ENCODE data around the gene PRR5. TPM values are rescaled to one million over a fixed set of nuclear protein-coding genes. Genes with fewer than 3 reads are reported as not detected.
A peak's percentile ranks its signal among the peaks of the same experiment; 100 is the strongest.

The PRR5 gene
- total RNA-seq, 1 experiment from 2014 or later: 26.9 TPM

- Histone ChIP-seq H3K9ac (ENCODE audit: low read length) (peak overlapping the region; percentile 94), H3K9me2 (ENCODE audit: insufficient read depth) (no peaks in the 10 kb centered on the region), H2AFZ (ENCODE audit: low read depth, low read length, poor library complexity, severe bottlenecking) (no peak overlapping the region), H3K27me3 (ENCODE audit: insufficient read depth, low read length) (no peaks in the 10 kb centered on the region), H3K79me2 (ENCODE audit: insufficient read depth, low read length) (peaks cover 78% of the 10 kb centered on the region), H3K4me2 (ENCODE audit: low read length) (peak overlapping the region; percentile 93), H3K4me1 (ENCODE audit: control insufficient read depth in 1 of 2, insufficient read depth in 2 of 2, low read length in 2 of 2) (peaks cover 56 to 68% of the 10 kb centered on the region in 2 experiments), H3K9me3 (ENCODE audit: control insufficient read depth in 1 of 2, insufficient read depth in 1 of 2, low read depth in 1 of 2, low read length in 2 of 2) (no peaks in the 10 kb centered on the region), H3K4me3 (replicated peaks in 1 of 2; ENCODE audit: low read depth in 1 of 2, low read length in 2 of 2) (peak overlapping the region; percentile 11 to 97; a peak in 2 of 4 replicates), H3K27ac (ENCODE audit: low read depth, low read length) (peak overlapping the region; percentile 76), H4K20me1 (ENCODE audit: insufficient read depth) (peaks cover 8% of the 10 kb centered on the region; the same call in 1 of the 2 replicates), H3K36me3 (ENCODE audit: control insufficient read depth in 1 of 2, insufficient read depth in 2 of 2, low read length in 2 of 2) (peaks cover 0 to 4% of the 10 kb centered on the region in 2 experiments; a peak in 1 of 4 replicates)
- intact Hi-C loops (cut with micrococcal nuclease): no loop called here
- ATAC-seq (no peak), DNase-seq (ENCODE audit: low read depth, low spot score) (no peak)
- ChIA-PET CTCF (interaction anchor here (2.5 kb wide), 1 partner anchor 70 kb away, joined by 5 read pairs; no protein-coding TSS in a partner anchor), POLR2A (no interaction called here), RAD21 (ENCODE audit: low non-redundant PET in 1 of 2, low total read pairs in 2 of 2, uncharacterized antibody in 2 of 2, unreplicated experiment in 2 of 2) (no interaction called here)
- no TSS peak for BruUV-seq (replicated peaks)
- no peak for TF ChIP-seq ZFX (IDR thresholded peaks at IDR 0.05)
- TF ChIP-seq RAD21 (IDR thresholded peaks at IDR 0.05; ENCODE audit: low read depth): no peak
- no peak for TF ChIP-seq POLR2A (IDR thresholded peaks at IDR 0.05; ENCODE audit: borderline replicate concordance, extremely low read depth, insufficient read depth, insufficient read length)
- TF ChIP-seq EZH2 (IDR thresholded peaks at IDR 0.05): no peak
- no peak for TF ChIP-seq SRF (IDR thresholded peaks at IDR 0.05; ENCODE audit: low read depth)
- no peak for TF ChIP-seq ELF1 (IDR thresholded peaks at IDR 0.05; ENCODE audit: borderline replicate concordance, low read depth)
- TF ChIP-seq, protein P1, sequence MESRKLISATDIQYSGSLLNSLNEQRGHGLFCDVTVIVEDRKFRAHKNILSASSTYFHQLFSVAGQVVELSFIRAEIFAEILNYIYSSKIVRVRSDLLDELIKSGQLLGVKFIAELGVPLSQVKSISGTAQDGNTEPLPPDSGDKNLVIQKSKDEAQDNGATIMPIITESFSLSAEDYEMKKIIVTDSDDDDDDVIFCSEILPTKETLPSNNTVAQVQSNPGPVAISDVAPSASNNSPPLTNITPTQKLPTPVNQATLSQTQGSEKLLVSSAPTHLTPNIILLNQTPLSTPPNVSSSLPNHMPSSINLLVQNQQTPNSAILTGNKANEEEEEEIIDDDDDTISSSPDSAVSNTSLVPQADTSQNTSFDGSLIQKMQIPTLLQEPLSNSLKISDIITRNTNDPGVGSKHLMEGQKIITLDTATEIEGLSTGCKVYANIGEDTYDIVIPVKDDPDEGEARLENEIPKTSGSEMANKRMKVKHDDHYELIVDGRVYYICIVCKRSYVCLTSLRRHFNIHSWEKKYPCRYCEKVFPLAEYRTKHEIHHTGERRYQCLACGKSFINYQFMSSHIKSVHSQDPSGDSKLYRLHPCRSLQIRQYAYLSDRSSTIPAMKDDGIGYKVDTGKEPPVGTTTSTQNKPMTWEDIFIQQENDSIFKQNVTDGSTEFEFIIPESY (IDR thresholded peaks at IDR 0.05; ENCODE audit: extremely low read depth, insufficient replicate concordance, low read length): no peak
- no peak for TF ChIP-seq YY1 (IDR thresholded peaks at IDR 0.05; ENCODE audit: extremely low read depth, insufficient replicate concordance, low read depth, low read length)
- no peak for TF ChIP-seq CBX3 (IDR thresholded peaks at IDR 0.05; ENCODE audit: low read depth)
- no peak for TF ChIP-seq ATF3 (IDR thresholded peaks at IDR 0.05)
- TF ChIP-seq, protein P2, sequence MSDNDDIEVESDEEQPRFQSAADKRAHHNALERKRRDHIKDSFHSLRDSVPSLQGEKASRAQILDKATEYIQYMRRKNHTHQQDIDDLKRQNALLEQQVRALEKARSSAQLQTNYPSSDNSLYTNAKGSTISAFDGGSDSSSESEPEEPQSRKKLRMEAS (IDR thresholded peaks at IDR 0.05): no peak
- no peak for TF ChIP-seq SP1 (IDR thresholded peaks at IDR 0.05; ENCODE audit: low read depth)
- TF ChIP-seq EGR1 (IDR thresholded peaks at IDR 0.05; ENCODE audit: low read depth): no peak
- TF ChIP-seq POLR2AphosphoS5 (IDR thresholded peaks at IDR 0.05; ENCODE audit: low read depth, low read length): no peak
- TF ChIP-seq EZH2phosphoT487 (IDR thresholded peaks at IDR 0.05; ENCODE audit: borderline replicate concordance): no peak
- no peak for TF ChIP-seq FOSL1 (IDR thresholded peaks at IDR 0.05; ENCODE audit: low read depth)
- TF ChIP-seq REST (IDR thresholded peaks at IDR 0.05; ENCODE audit: low read depth): no peak
Observed at GRCh38 chr22:44755417-44755816, 53.4 kb downstream of the PRR5 start.
